Activated CD8-positive, alpha-beta memory T cell treated with anti-CD3 and anti-CD28 coated beads for 4 hours (primary cell): ENCODE results near the gene TRERF1.

Experiments used
- DNase-seq, 2 donors: peaks; one replicate each; pipeline ENCODE4 v3.0.0-alpha.2; 2020; ENCODE audit warnings: low read depth in 2 of 2

TRERF1 gene

DNA sequence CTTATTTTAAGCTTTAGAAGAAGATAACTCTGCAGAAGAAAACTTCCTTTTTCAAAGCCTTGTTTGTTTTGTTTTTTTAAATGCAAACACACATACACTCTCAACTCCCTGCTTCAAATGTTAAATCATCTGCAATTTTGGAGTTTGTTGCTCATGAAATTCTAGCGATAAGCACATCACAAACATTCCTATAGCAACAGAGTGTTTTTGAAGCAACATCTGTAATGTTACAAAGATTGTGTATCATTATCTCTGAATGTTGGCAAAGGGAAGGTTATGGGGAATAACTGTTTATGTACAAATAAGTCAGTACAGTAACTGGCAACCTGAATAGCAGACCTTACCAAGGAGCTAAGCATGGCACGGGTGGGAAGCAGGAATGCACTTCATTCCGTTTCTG lies 149.3 kb downstream of the TRERF1 start:
- DNase-seq = no peak

DNA sequence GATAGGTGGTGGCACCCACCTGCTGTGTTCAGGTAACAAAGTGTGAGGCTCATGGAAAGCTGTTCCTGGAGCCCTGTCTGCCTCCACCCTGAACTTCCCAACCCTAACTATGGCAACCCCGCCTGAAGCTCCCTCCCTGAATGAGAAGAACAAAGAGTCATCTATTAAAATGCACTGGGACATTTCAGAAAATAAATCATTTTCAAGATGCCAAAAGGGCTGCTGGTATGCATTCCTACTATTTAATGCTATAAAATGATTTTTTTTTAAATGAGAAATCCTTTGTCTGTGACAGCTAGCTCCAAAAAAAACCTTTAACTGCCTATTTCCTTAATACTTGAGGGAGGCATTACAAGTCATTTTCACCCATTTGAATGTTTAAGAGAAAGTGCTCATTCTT lies 149.7 kb downstream of the TRERF1 start:
- DNase-seq = no peak

DNA sequence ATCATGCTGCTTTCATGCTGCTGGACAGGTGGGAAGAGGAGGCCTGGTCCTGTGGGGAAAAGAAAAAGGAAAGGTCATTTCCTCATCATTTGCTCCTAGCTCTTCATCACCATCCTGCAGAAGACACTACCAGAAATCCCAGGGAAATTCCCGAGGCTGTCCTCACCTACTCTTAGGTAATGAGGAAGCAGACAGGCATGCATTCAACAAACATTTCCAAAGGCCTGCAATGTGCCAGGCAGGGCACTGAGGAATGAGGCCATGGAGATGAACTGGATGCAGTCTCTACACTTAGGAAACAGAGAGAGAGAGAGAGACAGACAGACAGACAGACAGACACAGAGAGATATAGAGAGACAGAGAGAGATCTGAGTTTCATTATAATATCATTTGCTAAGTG lies 151.0 kb downstream of the TRERF1 start:
- no peak for DNase-seq

DNA sequence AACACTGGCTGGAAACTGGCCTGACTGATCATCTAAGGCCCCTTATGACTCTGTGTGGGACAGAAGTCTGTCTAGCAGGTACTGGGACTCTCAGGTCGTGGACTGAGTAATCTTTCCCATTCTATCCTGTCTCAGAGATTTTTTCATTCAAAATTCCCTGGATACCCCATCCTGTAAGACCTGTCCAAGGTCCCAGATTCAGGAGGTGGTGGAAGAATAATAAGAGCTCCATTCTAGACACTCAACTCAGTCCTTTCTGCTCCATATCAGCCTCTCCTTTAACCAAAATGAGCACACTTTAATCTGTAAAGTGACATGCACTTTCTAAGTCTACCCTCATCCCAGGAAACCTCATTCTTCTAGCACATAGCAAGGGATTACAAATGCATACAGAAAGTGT lies 151.5 kb downstream of the TRERF1 start:
- DNase-seq = no peak

DNA sequence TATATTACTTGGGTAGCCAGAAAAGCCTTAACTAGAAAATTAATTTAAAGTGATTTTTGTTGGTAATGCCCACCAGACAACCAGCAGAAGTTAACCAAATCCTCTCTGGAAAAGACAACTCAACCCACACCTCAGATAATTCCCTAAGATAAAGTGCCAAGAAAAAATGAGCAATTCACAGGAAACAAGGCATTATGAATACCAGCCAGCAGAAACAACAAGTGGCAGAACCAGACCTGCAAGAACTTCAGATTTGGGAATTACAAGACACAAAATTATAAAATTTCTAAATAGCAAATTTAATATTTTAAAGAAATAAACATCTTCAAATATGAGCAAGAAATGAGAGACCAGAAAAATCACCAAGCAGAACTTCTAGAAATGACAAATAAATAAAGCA lies 154.1 kb downstream of the TRERF1 start:
- no peak for DNase-seq

DNA sequence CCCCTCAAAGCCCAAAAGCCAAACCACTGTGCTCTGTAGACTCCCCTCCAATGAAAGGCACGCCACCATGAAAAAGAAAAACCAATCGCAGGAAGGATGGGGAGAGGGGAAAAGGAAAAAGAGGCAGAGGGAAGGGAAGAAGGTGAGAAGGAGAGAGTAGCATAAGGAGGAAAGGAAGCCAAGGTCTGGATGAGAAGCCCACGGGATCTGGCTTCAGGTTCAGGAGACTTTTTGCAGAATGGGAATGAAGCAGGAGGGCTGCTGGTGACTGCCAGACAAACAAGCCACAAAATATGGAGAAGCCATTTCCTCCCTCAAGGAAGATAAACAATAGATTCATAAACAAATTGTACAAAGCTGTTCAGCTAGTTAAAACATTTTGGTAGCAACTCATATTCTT lies 155.1 kb downstream of the TRERF1 start:
- DNase-seq = no peak

DNA sequence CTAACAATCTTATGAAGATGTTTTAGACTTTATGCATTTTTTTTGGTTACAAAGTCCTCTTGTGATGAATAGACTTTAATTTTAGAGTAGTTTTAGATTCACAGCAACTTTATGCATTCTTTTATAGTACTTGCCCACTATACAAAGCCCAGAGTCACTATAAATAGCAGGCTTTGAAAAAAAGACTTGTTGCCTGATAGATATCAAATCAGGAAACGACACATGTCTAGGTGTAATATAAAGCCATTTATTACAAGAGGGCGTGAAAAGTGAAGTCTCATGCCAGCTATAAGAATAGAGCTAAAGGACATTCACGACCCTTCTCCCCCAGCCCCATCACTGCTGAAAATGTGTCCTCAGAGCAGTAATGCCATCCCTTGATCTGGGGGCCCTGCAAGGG lies 156.0 kb downstream of the TRERF1 start:
- DNase-seq = no peak

DNA sequence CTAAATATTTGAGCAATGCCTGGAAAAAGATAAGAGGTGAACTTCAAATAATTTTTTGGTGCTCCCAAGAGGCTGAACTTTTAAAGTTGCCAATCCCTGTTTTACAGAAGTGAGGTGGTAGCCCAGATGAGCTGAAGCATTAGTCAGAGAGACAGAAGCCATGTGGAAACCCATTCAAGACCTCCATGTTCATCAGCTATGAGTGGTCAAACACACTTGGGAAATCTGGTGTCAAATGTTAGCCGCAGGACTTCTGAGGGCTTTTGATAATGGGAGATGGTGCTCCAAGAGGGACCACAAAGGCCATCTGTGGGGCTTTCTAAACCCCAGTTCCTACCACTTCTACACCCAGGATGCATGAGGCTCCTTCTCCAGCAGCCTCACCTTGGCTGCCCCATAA lies 156.5 kb downstream of the TRERF1 start:
- no peak for DNase-seq

DNA sequence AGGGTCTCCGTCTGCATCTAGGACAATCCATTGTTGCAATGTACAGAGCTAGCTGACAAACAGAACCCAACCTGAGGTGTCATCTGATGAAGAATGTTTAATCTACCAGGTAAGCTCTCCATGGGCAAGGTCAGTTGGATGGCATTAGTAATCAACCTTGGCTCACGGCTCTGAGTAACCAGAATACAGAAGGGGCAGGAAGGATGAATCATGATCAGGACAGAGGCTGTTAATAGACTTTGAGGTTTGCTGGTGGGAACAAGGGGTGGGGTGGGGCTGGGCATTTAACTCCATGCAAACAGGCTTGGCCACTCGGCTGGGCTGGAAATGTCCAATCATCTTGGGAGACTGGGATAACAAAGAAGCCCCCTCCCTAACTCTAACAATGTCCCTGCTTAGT lies 157.0 kb downstream of the TRERF1 start:
- DNase-seq = no peak

DNA sequence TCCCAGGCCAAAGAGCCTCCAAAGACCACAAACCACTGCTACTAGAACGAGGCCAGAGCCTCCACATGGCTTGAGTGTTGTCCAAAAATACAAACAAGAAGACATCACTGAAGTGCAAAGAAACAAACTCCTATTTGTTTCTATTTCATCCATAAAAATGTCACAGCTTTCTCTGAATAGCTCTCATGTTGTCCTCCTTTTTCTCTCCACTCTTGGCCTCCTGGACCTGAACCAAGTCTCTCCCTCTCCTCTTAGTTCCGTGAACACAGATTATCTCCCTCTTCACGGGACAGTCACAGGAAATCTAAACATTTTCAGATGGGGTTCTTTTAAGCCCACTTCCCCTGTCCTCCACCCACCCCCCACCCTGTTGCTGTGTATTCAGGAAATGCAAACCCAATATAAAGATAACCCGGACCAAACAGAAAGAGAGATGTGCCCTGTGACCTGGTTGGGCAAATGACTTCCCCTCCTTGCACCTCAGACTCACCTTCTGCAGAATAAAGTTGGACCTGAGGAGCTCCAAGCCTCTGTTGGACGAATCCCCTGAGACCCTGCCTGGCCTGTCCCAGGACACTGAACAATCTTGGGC lies 158.2 kb downstream of the TRERF1 start:
- DNase-seq = no peak

DNA sequence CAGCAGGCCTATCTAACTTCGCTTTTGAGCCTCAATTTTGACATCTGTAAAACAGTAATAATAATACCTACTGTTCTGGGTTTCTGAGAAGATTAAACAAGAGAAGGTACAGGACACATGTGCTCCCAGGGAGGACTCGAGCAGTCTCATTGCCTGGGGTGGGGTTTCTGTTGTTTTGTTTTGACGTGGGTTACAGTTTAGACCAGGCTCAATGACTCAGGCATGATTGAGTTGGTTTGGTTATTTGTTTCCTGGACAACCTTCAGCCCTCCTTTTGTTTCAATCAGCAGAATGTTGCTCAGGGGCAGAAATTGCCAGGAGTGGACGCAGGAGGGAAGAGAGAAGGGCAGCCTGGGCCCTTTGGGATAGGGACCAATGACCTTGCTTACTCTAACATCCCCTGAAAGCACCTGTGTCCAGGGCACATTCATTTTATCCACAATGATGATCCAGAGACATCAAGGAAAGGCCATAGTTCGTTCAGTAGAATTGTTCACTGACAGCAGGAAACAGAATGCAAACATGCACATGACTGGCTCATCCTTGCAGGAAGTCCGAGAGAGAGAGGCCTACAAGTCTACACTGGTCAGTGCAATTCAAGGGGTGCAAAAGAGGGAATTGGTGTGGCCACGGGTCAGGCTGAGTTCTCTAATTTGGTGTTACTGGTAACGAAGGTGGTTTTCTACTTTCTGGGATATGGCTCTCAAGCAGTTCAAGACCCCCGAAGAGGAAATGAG lies 159.6 kb downstream of the TRERF1 start:
- DNase-seq = no peak

DNA sequence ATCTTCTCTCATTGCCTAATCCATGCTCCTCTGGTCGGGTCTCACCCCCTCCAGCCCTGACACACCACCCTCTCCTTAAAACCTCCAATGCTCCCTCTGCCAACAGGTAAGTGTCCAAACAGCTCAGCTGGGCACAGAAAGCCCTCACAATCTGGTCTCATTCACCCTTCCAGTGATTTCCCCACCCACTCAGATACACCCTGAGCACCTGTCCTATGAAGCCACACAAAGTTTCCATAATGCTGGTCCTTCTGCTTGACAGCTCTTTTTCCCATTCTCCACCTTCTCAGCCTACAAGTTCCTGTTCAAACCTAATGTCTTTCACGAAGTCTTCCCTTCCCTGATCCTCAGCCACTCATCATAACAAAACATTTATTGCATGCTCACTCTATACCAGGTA lies 164.0 kb downstream of the TRERF1 start:
- DNase-seq = no peak

DNA sequence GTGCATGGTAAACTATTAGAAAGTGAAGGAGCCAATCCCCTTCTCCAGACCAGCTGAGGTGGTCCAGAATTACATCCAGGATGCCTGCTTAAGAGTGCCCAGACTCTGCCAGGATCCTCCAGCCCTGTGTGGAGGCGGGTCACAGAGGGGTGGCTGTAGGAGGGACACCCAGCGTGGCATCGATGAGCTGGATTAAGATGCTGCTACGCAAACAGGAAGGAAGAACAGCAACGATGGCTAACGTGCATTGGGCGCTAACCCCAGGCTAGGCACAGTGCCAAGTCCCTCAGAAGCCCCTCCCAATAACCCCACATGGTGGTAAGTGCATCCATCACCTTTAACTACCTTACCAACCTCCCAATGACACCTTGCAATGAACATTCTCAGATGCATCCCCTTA lies 170.2 kb downstream of the TRERF1 start:
- DNase-seq = peak in 1 of 2 donors; percentile 24

DNA sequence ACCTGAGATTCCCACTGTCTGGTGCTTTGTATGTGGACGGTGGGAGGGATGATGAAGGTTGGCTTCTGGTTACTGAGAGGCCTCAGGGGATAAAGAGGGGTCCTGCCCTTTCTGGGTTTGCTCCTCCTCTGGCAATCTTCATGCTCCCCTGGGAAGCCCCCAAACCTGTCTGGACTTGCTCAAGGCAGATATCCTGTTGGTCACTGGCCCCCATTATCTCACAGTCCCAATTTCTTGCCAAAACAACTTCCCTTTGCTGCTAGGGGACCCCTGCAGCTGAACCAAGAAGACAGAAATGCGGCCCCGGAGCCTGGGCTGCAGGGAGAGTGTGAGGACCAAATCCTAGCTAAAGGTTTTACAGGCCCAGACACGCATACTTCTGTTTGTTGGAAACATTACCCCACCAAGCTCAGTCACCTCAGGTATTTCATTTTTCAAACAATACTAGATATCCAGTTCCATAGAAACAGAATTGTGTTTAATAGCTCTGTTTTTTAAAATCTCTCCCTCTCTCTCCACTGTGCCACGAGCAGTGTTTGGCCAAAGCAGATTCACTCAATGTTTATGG lies 170.7 kb downstream of the TRERF1 start:
- DNase-seq = no peak

DNA sequence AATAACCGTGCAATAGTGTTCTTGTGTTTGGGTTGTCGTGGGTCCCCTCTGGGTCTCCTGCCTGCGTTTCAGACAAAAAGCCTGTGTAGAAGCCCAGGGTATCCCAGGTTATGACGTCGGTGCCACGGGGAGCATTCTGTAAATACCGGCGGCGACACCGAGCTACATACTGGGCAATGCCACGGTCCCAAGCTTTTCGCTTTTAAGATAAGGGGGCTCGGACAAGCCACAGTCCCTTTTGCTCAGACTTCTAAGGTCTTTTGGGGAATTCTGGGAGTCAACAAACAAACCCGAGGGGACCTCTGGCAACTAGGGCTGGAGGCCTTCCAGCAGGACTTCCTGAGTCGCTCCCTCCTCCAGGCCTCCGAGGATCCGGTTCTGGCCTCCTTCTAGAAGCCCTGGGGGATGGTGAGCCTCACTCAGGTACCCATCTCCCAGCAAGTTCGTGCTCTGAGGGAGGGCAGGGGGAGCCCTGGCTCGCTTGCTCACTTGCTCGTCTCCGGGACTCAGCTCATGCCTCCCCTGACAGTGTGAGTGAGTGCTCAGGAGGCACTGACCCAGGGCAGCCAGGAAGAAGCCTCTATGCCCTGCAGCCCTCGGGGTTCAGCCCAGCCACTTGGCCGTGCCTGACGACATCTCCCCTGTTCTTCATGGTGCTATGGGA lies 171.6 kb downstream of the TRERF1 start:
- DNase-seq = no peak

DNA sequence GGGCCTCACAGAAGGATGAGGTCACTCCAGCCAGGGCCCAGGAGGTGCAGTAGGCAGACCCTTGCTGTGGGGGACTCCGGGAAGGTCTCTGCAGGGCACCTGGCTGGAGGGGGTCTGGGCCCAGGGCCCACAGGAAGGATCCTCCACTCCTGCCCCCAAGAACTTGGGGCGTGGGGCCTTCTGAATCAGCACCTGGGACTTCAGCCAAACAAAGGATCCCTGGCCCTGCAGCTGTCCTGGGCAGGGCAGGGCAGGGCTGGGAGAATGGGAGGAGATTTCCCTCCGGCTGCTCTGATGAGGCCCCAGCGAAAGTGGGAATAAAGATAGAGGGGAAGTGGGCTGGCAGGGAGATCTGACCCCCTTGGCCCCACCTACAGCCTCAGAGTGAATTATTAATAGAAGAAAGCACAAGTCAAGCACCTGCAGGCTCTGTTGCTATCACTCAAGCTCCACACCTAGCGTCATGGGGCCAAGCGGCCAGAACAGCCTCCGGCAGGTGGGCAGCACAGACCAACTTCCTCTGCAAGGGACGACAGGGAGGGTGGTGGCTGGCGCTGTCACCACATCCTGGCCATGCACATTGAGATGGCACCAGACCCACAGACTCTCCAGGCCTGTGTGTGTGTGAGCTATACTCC lies 172.5 kb downstream of the TRERF1 start:
- DNase-seq = no peak

DNA sequence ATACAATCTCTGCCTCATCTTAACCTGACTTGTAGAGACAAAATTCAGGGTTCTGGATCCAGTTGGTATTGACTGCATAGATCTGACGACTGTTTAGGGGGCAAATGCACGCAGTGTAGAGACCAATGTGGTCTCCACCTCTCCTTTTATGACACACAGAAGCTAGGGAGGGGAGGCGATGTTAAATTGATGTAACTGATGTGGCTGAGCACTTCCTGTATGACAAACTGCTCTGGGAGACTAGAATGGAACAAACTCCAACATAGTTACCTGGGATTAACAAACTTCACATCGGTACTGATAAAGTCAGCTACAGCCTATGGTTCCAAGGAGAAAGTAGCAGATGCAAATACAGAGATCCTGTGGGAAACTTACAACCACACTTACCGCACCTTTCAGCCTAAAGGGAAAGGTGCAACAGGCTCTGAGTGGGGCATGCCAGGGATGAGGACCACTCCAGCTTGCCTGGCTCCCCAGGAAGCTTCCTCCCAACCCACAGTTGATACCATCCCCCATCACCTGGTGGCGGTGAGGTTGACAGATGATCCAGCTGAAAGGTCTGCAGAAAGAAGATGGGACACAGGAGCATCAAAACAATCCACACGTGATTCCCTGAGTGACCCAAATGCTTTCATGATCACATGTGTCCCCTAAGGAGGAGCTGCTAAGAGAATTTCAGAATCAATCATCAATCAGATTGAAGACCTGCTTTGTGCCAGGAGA lies 173.4 kb downstream of the TRERF1 start:
- DNase-seq = no peak

DNA sequence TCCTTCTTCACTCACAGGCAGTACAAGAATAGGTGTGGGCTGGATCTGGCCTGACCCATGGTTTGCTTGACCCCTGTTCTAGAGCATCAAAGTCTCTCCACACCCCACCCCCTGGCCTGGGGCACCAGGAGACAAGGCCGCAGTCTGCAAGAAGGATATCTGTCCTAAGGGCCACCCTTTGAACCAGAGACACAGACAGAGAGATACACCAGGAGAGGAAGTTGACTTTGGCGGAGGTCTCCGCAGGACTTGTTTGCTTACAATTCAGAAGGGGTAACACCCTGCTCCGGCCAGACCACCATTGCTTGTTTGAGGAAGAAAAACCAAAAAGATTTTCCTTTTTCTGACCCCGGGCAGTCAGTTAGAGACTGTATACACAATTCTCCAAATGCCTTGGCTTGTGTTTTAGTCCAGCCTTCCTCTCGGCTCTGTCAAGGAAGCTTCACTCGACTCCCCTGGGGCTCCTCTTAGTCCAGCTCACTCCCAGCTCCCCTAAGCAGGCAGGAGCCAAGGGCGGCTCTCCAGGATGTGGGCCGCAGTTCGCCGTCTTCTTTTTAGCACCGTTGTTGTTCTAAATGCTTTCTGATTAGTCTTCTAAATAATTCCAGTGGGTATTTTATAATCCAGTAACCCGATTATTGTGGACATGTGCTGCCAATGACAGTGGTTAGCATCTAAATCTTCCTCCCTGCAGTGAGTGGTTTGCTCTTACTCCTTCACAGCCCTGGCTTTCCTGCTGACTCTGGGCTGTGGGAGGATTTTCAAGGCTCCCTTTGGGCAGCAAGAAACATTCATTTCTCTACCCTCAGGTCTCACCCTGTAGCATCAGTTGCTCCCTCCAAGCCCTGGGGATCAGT lies 175.5 kb downstream of the TRERF1 start:
- no peak for DNase-seq

DNA sequence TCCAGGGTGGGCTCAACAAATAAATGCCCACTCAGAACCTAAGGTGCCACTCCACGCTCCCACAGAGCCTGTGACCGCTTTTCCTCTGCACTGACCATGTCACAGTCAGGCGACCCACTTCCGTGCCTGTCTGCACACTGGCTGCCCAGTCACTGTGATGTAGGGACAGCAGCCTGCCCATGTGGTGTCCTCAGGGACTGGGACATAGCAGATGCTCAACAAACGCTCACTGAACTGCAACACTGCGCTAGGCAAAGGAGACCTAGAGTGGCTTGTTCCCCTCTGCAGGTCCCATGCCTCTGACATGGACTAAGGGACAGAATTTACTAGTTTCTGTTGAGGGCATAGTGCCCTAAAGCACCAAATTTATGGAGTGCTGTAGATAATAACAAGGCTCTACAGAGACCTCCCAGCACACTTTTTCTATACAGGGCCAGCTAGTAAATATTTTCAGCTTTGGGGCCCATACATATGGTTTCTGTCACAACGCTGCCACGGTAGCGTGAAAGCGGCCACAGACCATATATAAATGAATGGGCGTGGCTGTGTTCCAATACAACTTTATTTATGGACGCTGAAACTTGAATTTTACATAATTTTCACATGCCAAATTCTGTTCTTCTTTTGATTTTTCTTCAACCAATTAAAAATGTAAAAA lies 176.2 kb downstream of the TRERF1 start:
- no peak for DNase-seq

DNA sequence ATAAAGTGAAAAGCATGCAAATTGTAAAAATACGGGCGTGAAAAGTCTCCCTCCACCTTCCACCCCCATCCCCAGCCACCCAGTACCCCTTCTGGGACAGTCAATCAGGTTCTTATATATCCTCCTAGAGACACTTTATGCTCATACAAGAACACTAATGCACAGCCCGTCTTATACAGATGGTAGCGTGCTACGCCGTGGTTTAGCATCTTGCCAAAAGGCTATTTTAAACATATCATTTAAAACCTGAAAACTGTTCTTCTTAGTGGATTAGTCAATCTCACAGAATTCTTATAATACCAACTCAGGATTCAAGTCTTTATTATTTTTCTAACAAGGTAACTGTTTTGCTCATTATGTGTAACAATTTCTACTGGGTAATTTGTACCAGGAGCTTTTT lies 176.8 kb downstream of the TRERF1 start:
- DNase-seq = no peak
